ENCODE data around the gene PBX2. TPM values are rescaled to one million over a fixed set of nuclear protein-coding genes. Genes with fewer than 3 reads are reported as not detected.
A peak's percentile ranks its signal among the peaks of the same experiment; 100 is the strongest.

The PBX2 gene
- total RNA-seq, 1 experiment from 2014 or later: 84.0 TPM

GRCh38 chr6:32178547-32179440 lies 11.2 kb downstream of the PBX2 start:
- BruUV-seq (replicated peaks): no TSS peak
- peak overlapping the region; percentile 97 for H3K27ac ChIP-seq (ENCODE audit: low read depth, low read length, poor library complexity, severe bottlenecking)
- CTCF ChIA-PET: no interaction called here

DNA sequence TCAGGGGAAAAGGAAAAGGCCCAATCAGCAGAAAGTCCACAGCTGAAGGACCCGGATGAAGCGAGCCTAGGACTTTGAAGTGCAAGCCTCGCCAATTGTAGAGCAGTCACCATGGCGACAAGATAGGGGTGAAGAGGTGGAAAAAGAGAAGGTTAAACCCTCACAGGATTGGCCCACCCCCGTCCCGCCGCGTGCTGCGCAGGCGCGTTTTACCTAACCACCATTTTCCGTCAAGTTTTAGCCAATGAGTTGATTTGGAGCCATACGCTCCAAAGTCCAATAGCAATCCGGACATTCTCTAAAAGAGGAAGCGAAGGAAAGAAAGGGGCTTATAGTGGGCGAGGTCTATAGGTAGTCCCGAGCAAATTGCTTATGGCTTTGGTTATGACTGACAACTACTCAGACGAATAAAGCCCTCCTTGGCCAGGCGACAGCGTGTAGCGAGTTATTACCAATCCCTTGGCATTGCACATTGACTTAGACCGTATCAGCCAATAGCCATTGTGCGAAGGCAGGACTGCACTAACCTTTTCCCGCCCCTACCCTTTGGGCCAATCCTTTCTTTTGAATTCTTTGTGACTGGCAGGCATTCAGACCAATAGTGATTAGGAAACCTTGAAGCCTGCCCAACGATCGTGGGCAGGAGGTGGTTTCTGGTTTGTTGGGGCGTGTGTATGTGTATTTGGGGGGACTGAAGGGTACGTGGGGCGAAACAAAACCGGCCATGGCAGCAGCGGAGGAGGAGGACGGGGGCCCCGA lies 12.0 kb downstream of the PBX2 start, which contains the start of gene RNF5:
RNF5 (plus strand) TSS at position 618 of the 759 bp plus-strand sequence; CDS start at position 725, 107 bp downstream.
- peak; percentile 100 for DNase-seq (ENCODE audit: low spot score)
- peak within 1 kb of the TSS; percentile 97 for H3K4me3 ChIP-seq (ENCODE audit: low read depth, low read length, poor library complexity, severe bottlenecking)
- H3K4me1 ChIP-seq (ENCODE audit: insufficient read depth, low read length, poor library complexity, severe bottlenecking): peaks cover 25% of the 10 kb centered on the region
- no peaks in the 10 kb centered on the region for H3K9me3 ChIP-seq (ENCODE audit: low read depth, low read length, poor library complexity, severe bottlenecking)
- ChIA-PET CTCF (interaction anchor here (1.0 kb wide), 1 partner anchor 18 kb away, joined by 3 read pairs; no protein-coding TSS in a partner anchor), POLR2A (ENCODE audit: low non-redundant PET) (interaction anchor here (0.9 kb wide), 1 partner anchor 14 kb away, joined by 5 read pairs; no protein-coding TSS in a partner anchor)
- H3K27ac ChIP-seq (ENCODE audit: low read depth, low read length, poor library complexity, severe bottlenecking): peak within 1 kb of the TSS; percentile 97
- intact Hi-C loops (cut with micrococcal nuclease; ENCODE audit: unreplicated experiment): no loop called here
- H3K27me3 ChIP-seq (replicated peaks; ENCODE audit: insufficient read depth, low read depth, low read length, poor library complexity): no peaks in the 10 kb centered on the region
- no TSS peak for BruUV-seq (replicated peaks)
- TF ChIP-seq EZH2 (IDR thresholded peaks at IDR 0.05; ENCODE audit: borderline replicate concordance, low read depth, low read length, poor library complexity, severe bottlenecking): no peak
- TF ChIP-seq, protein P1, sequence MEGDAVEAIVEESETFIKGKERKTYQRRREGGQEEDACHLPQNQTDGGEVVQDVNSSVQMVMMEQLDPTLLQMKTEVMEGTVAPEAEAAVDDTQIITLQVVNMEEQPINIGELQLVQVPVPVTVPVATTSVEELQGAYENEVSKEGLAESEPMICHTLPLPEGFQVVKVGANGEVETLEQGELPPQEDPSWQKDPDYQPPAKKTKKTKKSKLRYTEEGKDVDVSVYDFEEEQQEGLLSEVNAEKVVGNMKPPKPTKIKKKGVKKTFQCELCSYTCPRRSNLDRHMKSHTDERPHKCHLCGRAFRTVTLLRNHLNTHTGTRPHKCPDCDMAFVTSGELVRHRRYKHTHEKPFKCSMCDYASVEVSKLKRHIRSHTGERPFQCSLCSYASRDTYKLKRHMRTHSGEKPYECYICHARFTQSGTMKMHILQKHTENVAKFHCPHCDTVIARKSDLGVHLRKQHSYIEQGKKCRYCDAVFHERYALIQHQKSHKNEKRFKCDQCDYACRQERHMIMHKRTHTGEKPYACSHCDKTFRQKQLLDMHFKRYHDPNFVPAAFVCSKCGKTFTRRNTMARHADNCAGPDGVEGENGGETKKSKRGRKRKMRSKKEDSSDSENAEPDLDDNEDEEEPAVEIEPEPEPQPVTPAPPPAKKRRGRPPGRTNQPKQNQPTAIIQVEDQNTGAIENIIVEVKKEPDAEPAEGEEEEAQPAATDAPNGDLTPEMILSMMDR (conservative IDR thresholded peaks at IDR 0.05; ENCODE audit: low read depth, low read length): no peak
- peaks cover 13% of the 10 kb centered on the region for H3K36me3 ChIP-seq (ENCODE audit: insufficient read depth, low read length, poor library complexity, severe bottlenecking)

More at GRCh38 chr6:32178547-32179440, 11.2 kb downstream of the PBX2 start:
- Histone ChIP-seq H3K36me3 (ENCODE audit: insufficient read depth, low read length, poor library complexity, severe bottlenecking) (peaks cover 21% of the 10 kb centered on the region), H3K4me3 (ENCODE audit: low read depth, low read length, poor library complexity, severe bottlenecking) (peak overlapping the region; percentile 97), H3K9me3 (ENCODE audit: low read depth, low read length, poor library complexity, severe bottlenecking) (no peaks in the 10 kb centered on the region), H3K4me1 (ENCODE audit: insufficient read depth, low read length, poor library complexity, severe bottlenecking) (peaks cover 25% of the 10 kb centered on the region), H3K27me3 (replicated peaks; ENCODE audit: insufficient read depth, low read depth, low read length, poor library complexity) (no peaks in the 10 kb centered on the region)
- TF ChIP-seq, protein P1 (conservative IDR thresholded peaks at IDR 0.05; ENCODE audit: low read depth, low read length): no peak
- no peak for TF ChIP-seq EZH2 (IDR thresholded peaks at IDR 0.05; ENCODE audit: borderline replicate concordance, low read depth, low read length, poor library complexity, severe bottlenecking)
- DNase-seq (ENCODE audit: low spot score): no peak
- intact Hi-C loops (cut with micrococcal nuclease; ENCODE audit: unreplicated experiment): no loop called here
- POLR2A ChIA-PET (ENCODE audit: low non-redundant PET): interaction anchor here (0.5 to 0.9 kb wide), 3 partner anchors 15 to 218 kb away, joined by 3 to 6 read pairs (median 5); no protein-coding TSS in a partner anchor

GRCh38 chr6:32177183-32177787 lies 12.7 kb downstream of the PBX2 start:
- DNase-seq (ENCODE audit: low spot score): peak; percentile 82
- TSS peak; percentile 24 for BruUV-seq (replicated peaks)
- Histone ChIP-seq H3K36me3 (ENCODE audit: insufficient read depth, low read length, poor library complexity, severe bottlenecking) (peaks cover 6% of the 10 kb centered on the region), H3K4me1 (ENCODE audit: insufficient read depth, low read length, poor library complexity, severe bottlenecking) (peaks cover 25% of the 10 kb centered on the region), H3K4me3 (ENCODE audit: low read depth, low read length, poor library complexity, severe bottlenecking) (peak overlapping the region; percentile 97), H3K27me3 (replicated peaks; ENCODE audit: insufficient read depth, low read depth, low read length, poor library complexity) (no peaks in the 10 kb centered on the region), H3K9me3 (ENCODE audit: low read depth, low read length, poor library complexity, severe bottlenecking) (no peaks in the 10 kb centered on the region), H3K27ac (ENCODE audit: low read depth, low read length, poor library complexity, severe bottlenecking) (peak overlapping the region; percentile 97)
- ChIA-PET CTCF (interaction anchor here (1.0 kb wide), 1 partner anchor 18 kb away, joined by 3 read pairs; no protein-coding TSS in a partner anchor), POLR2A (ENCODE audit: low non-redundant PET) (interaction anchor here (0.9 kb wide), 1 partner anchor 14 kb away, joined by 5 read pairs; no protein-coding TSS in a partner anchor)
- intact Hi-C loops (cut with micrococcal nuclease; ENCODE audit: unreplicated experiment): no loop called here
- TF ChIP-seq EZH2 (IDR thresholded peaks at IDR 0.05; ENCODE audit: borderline replicate concordance, low read depth, low read length, poor library complexity, severe bottlenecking): no peak
- TF ChIP-seq, protein P1 (conservative IDR thresholded peaks at IDR 0.05; ENCODE audit: low read depth, low read length): no peak

All from A673 (cell line).